ENCODE measurements around the gene ATP6V0B. TPM values are rescaled to one million over a fixed set of nuclear protein-coding genes. Genes with fewer than 3 reads are reported as not detected.

ATP6V0B gene
- total RNA-seq, 1 donor from 2014 or later: 39.2 TPM

DNA sequence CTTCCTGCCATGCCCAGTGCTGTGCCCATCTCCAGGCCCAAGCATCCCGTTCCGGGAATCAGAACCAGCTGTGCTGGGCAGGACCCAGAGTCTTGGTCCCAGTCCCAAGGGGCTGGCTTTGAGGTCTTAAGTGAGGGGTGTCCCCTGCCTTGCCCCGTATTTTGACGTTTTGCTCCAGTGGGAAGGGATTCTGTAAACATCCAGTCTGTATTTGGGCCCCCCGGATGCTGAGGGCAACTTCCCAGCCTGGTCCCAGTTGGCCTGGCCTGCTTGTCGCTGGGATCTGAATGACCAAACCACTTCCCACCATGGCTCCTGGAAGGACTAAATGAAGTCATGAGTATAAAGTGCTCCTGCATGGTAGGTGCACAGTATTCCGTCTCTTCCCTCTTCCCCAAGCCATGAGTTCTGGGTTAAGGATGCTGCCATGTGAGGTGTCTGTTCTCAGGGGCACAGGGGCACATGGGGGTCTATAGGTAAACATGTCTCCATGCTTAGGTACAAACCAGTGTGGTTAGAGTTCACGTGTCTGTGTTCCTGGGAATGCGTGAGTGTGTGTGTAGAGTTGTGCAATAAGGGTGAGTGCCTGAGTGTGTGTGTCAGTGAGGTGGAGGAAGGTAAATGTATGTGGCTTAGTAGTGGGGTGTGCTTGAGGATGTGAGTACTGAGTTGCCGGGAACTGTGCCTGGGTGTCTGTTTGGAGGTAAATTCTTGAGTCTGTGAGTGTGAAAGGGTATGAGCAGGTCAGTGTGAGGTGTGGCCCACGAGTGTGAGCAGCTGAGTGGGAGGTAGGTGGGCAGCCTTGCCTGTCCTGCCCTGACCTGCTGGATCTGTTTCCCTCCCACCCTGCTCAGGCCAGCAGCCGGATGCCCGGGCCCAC lies 5.7 kb downstream of the ATP6V0B start:
- peaks cover 45% of the 10 kb centered on the region for H3K4me1 Mint-ChIP-seq
- no peak for DNase-seq (ENCODE audit: low spot score)
- Histone ChIP-seq H3K9ac (peak overlapping the region; percentile 57), H3K4me1 (peaks cover 8% of the 10 kb centered on the region), H3K79me2 (ENCODE audit: low read depth) (peaks cover 28% of the 10 kb centered on the region), H3K27me3 (no peaks in the 10 kb centered on the region), H2AFZ (replicated peaks) (no peak overlapping the region), H4K20me1 (ENCODE audit: low read depth) (peaks cover 31% of the 10 kb centered on the region), H3K27ac (no peak overlapping the region), H3K9me3 (ENCODE audit: low read depth) (no peaks in the 10 kb centered on the region), H3K4me2 (peak overlapping the region; percentile 77), H3K4me3 (peak overlapping the region; percentile 89), H3K36me3 (no peaks in the 10 kb centered on the region), H3F3A (ENCODE audit: low read depth) (peaks cover 29% of the 10 kb centered on the region)
- peaks cover 4% of the 10 kb centered on the region for H3K27me3 Mint-ChIP-seq (ENCODE audit: insufficient read depth, low read depth)
- peak overlapping the region; percentile 92 for H3K4me3 Mint-ChIP-seq
- peak overlapping the region; percentile 86 for H3K27ac Mint-ChIP-seq
- no peak for TF ChIP-seq EZH2phosphoT487 (IDR thresholded peaks at IDR 0.05)
- no peak for TF ChIP-seq EZH2 (IDR thresholded peaks at IDR 0.05)
- TF ChIP-seq, protein P1, sequence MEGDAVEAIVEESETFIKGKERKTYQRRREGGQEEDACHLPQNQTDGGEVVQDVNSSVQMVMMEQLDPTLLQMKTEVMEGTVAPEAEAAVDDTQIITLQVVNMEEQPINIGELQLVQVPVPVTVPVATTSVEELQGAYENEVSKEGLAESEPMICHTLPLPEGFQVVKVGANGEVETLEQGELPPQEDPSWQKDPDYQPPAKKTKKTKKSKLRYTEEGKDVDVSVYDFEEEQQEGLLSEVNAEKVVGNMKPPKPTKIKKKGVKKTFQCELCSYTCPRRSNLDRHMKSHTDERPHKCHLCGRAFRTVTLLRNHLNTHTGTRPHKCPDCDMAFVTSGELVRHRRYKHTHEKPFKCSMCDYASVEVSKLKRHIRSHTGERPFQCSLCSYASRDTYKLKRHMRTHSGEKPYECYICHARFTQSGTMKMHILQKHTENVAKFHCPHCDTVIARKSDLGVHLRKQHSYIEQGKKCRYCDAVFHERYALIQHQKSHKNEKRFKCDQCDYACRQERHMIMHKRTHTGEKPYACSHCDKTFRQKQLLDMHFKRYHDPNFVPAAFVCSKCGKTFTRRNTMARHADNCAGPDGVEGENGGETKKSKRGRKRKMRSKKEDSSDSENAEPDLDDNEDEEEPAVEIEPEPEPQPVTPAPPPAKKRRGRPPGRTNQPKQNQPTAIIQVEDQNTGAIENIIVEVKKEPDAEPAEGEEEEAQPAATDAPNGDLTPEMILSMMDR (IDR thresholded peaks at IDR 0.05): no peak
- peaks cover 27% of the 10 kb centered on the region for H3K36me3 Mint-ChIP-seq
- H3K9me3 Mint-ChIP-seq: no peaks in the 10 kb centered on the region

DNA sequence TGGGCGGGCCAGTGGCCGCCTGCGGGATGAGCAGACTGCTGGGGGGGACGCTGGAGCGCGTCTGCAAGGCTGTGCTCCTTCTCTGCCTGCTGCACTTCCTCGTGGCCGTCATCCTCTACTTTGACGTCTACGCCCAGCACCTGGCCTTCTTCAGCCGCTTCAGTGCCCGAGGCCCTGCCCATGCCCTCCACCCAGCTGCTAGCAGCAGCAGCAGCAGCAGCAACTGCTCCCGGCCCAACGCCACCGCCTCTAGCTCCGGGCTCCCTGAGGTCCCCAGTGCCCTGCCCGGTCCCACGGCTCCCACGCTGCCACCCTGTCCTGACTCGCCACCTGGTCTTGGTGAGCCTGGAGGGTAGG lies 6.4 kb downstream of the ATP6V0B start:
- H3K9ac ChIP-seq: no peak overlapping the region
- H3K36me3 ChIP-seq: no peaks in the 10 kb centered on the region
- DNase-seq (ENCODE audit: low spot score): no peak
- peaks cover 25% of the 10 kb centered on the region for H4K20me1 ChIP-seq (ENCODE audit: low read depth)
- TF ChIP-seq EZH2phosphoT487 (IDR thresholded peaks at IDR 0.05): no peak
- TF ChIP-seq, protein P1 (IDR thresholded peaks at IDR 0.05): no peak
- TF ChIP-seq EZH2 (IDR thresholded peaks at IDR 0.05): no peak
- no peak overlapping the region for H3K4me3 ChIP-seq
- Mint-ChIP-seq H3K9me3 (no peaks in the 10 kb centered on the region), H3K27ac (no peak overlapping the region), H3K36me3 (peaks cover 31% of the 10 kb centered on the region), H3K27me3 (ENCODE audit: insufficient read depth, low read depth) (peaks cover 4% of the 10 kb centered on the region), H3K4me1 (peaks cover 39% of the 10 kb centered on the region), H3K4me3 (no peak overlapping the region)
- H3F3A ChIP-seq (ENCODE audit: low read depth): peaks cover 24% of the 10 kb centered on the region
- no peaks in the 10 kb centered on the region for H3K27me3 ChIP-seq
- H3K79me2 ChIP-seq (ENCODE audit: low read depth): peaks cover 22% of the 10 kb centered on the region
- no peak overlapping the region for H2AFZ ChIP-seq (replicated peaks)
- no peaks in the 10 kb centered on the region for H3K9me3 ChIP-seq (ENCODE audit: low read depth)
- peaks cover 5% of the 10 kb centered on the region for H3K4me1 ChIP-seq
- H3K4me2 ChIP-seq: no peak overlapping the region
- no peak overlapping the region for H3K27ac ChIP-seq

- Histone ChIP-seq H3K27me3 (no peaks in the 10 kb centered on the region), H3K9ac (no peak overlapping the region), H3K4me3 (no peak overlapping the region), H3K4me1 (peaks cover 5% of the 10 kb centered on the region), H3K36me3 (no peaks in the 10 kb centered on the region), H3F3A (ENCODE audit: low read depth) (peaks cover 24% of the 10 kb centered on the region), H3K9me3 (ENCODE audit: low read depth) (no peaks in the 10 kb centered on the region), H3K79me2 (ENCODE audit: low read depth) (peaks cover 17% of the 10 kb centered on the region), H3K27ac (no peak overlapping the region), H2AFZ (replicated peaks) (no peak overlapping the region), H3K4me2 (no peak overlapping the region), H4K20me1 (ENCODE audit: low read depth) (peaks cover 20% of the 10 kb centered on the region)
- TF ChIP-seq EZH2phosphoT487 (IDR thresholded peaks at IDR 0.05) (no peak), EZH2 (IDR thresholded peaks at IDR 0.05) (no peak)
- TF ChIP-seq, protein P1 (IDR thresholded peaks at IDR 0.05): no peak
- no peaks in the 10 kb centered on the region for H3K9me3 Mint-ChIP-seq
- no peak for DNase-seq (ENCODE audit: low spot score)
- H3K27ac Mint-ChIP-seq: no peak overlapping the region
- H3K36me3 Mint-ChIP-seq: peaks cover 35% of the 10 kb centered on the region
- H3K27me3 Mint-ChIP-seq (ENCODE audit: insufficient read depth, low read depth): peaks cover 4% of the 10 kb centered on the region
- peak overlapping the region; percentile 65 for H3K4me3 Mint-ChIP-seq
- H3K4me1 Mint-ChIP-seq: peaks cover 35% of the 10 kb centered on the region
Observed at GRCh38 chr1:43981636-43982035, 6.9 kb downstream of the ATP6V0B start.

Measured in neural progenitor cell (in vitro differentiated cells).